Nephron progenitor cell (in vitro differentiated cells): ENCODE measurements around the gene CDK5RAP1.

Source experiments
- DNase-seq: peaks from one replicate; pipeline ENCODE4 v3.0.0; 2021
- H3K27ac Mint-ChIP-seq: 2 replicates; pipeline ENCODE4 v1.8.0; 2021; ENCODE audit warnings: mild to moderate bottlenecking, moderate library complexity, mixed read lengths
- H3K27me3 Mint-ChIP-seq: 2 replicates; pipeline ENCODE4 v1.8.0; 2021; ENCODE audit warnings: mild to moderate bottlenecking, low read depth, mixed read lengths; ENCODE audit not compliant: poor library complexity
- H3K36me3 Mint-ChIP-seq: 2 replicates; pipeline ENCODE4 v1.8.0; 2021; ENCODE audit warnings: low read depth, mixed read lengths
- H3K4me1 Mint-ChIP-seq: 2 replicates; pipeline ENCODE4 v1.8.0; 2021; ENCODE audit warnings: mixed read lengths
- H3K4me3 Mint-ChIP-seq: 2 replicates; pipeline ENCODE4 v1.8.0; 2021; ENCODE audit warnings: mild to moderate bottlenecking, moderate library complexity, mixed read lengths
- H3K9me3 Mint-ChIP-seq: 2 replicates; pipeline ENCODE4 v1.8.0; 2021; ENCODE audit warnings: mild to moderate bottlenecking, moderate library complexity, mixed read lengths
- TF ChIP-seq, protein P1 (sequence below): fragments of 200-600 bp; sonication (generic); IDR thresholded peaks from 2 replicates; pipeline ENCODE4 v1.5.0; 2021; ENCODE audit warnings: antibody characterized with exemption

CDK5RAP1 gene

DNA sequence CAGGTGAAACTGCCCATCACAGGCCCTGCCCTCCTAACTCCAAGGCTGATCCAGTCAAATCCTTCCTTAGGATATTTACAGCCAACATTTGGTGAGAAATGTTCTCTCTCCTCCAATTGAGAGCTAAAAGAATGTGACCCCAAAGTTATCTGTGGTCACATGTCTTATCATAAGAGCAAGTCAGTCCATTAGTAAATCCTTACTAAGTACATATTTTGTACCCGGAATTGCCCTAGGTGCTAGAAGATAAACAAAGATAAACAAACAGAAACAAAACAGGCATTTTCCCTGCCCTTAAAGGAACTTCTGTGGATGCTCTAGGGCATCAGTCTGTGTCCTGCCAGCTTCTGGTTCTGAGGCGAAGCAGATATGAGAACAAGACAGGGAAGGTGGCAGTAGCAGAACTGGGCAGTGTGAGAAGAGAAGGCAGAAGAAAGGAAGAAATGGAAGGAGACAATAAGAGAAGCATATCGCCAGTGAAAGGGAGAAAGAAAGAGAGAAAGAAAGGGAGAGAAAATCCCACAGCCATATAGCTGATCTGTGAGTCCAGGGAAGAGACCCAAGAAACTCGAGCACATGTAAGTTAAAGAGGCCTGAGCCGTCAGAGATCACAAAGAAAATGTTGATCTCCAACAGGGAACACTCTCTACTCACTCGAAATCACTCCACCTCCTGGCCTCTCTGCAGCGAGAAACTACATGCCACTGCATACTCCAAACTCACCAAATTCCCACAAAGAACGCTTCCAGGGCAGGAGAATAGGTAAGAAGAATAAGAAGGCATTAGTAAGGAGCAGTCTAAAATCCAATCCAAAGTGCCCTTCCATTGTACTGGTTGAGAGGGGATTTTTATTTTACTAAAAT, 41.7 kb downstream of the CDK5RAP1 start:
- DNase-seq: no peak
- no peaks in the 10 kb centered on the region for H3K4me1 Mint-ChIP-seq
- peak overlapping the region; percentile 5 for H3K27ac Mint-ChIP-seq
- peaks cover 53% of the 10 kb centered on the region for H3K36me3 Mint-ChIP-seq
- H3K4me3 Mint-ChIP-seq: no peak overlapping the region
- TF ChIP-seq, protein P1, sequence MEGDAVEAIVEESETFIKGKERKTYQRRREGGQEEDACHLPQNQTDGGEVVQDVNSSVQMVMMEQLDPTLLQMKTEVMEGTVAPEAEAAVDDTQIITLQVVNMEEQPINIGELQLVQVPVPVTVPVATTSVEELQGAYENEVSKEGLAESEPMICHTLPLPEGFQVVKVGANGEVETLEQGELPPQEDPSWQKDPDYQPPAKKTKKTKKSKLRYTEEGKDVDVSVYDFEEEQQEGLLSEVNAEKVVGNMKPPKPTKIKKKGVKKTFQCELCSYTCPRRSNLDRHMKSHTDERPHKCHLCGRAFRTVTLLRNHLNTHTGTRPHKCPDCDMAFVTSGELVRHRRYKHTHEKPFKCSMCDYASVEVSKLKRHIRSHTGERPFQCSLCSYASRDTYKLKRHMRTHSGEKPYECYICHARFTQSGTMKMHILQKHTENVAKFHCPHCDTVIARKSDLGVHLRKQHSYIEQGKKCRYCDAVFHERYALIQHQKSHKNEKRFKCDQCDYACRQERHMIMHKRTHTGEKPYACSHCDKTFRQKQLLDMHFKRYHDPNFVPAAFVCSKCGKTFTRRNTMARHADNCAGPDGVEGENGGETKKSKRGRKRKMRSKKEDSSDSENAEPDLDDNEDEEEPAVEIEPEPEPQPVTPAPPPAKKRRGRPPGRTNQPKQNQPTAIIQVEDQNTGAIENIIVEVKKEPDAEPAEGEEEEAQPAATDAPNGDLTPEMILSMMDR: no peak
- no peaks in the 10 kb centered on the region for H3K9me3 Mint-ChIP-seq
- H3K27me3 Mint-ChIP-seq: no peaks in the 10 kb centered on the region

DNA sequence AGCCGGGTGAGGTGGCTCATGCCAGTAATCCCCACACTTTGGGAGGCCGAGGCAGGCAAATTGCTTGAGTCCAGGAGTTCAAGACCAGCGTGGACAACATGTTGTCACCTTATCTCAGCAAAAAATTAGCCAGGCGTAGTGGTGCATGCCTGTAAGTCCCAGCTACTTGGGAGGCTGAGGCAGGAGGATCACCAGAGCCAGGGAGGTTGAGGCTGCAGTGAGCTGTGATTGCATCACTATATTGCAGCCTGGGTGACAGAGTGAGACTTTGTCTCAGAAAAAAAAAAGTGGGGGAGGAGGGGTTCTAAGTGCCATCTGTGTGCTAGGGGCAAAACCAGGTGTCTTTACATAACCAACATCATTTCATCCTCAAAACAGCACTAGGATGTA, 48.3 kb downstream of the CDK5RAP1 start:
- Mint-ChIP-seq H3K36me3 (peaks cover 26% of the 10 kb centered on the region), H3K4me3 (no peak overlapping the region), H3K27ac (no peak overlapping the region), H3K9me3 (no peaks in the 10 kb centered on the region), H3K27me3 (no peaks in the 10 kb centered on the region), H3K4me1 (no peaks in the 10 kb centered on the region)
- TF ChIP-seq, protein P1: no peak
- no peak for DNase-seq

DNA sequence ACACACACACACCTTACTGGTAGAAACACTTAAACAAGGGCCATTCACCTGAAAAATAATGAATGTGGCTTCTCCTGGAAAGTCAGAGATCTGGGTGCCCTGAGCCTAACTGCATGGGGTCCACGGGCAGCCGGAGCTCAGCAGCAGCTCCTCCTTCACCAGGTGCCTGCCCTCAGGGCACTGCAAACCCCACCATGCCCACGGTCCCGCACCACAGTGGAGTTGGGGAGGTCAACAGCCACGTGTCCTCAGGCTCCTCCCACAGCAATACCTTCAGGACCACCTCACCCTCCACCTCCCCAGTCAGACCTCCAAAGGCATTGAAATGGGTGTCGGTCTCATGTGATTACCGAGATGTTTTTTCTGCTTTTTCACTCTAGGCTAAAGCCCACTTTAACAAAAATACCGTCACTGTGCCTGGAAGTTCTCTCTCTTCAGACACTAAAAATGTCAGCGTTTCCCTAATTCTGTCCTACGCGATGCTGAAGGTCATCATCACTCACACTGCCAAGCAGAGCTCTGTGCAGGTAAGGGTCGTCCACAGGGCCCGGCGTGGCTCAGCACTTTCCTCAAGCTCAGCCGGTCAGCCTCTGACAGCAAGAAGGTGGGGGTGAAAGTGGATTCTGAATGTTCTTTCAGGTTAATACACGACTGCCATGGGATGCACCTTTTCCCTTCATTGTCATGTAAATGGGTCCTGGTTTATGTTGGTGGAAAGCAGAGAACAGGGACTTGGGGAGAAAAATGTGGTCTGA, 48.9 kb downstream of the CDK5RAP1 start:
- Mint-ChIP-seq H3K9me3 (no peaks in the 10 kb centered on the region), H3K36me3 (peaks cover 26% of the 10 kb centered on the region), H3K27me3 (no peaks in the 10 kb centered on the region), H3K4me1 (no peaks in the 10 kb centered on the region), H3K27ac (peak overlapping the region; percentile 78), H3K4me3 (no peak overlapping the region)
- no peak for DNase-seq
- TF ChIP-seq, protein P1: no peak

DNA sequence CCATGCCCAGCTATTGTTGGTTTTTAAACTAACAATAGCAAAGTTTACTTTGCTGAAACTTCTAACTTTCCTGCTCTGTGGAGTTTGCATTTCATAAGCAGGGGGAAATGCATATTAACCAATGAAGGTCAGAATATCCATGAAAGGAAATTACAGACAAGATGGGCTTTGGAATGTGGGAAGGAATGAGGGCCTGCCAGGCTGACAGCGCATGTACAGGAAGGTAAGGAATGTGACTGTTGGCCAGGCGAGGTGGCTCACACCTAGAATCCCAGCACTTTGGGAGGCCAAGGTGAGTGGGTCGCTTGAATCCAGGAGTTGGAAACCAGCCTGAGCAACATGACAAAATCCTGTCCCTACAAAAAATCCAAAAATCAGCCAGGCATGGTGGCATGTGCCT, 49.6 kb downstream of the CDK5RAP1 start:
- TF ChIP-seq, protein P1: no peak
- H3K27ac Mint-ChIP-seq: no peak overlapping the region
- DNase-seq: no peak
- H3K4me1 Mint-ChIP-seq: no peaks in the 10 kb centered on the region
- H3K4me3 Mint-ChIP-seq: no peak overlapping the region
- no peaks in the 10 kb centered on the region for H3K9me3 Mint-ChIP-seq
- H3K36me3 Mint-ChIP-seq: peaks cover 26% of the 10 kb centered on the region
- no peaks in the 10 kb centered on the region for H3K27me3 Mint-ChIP-seq

DNA sequence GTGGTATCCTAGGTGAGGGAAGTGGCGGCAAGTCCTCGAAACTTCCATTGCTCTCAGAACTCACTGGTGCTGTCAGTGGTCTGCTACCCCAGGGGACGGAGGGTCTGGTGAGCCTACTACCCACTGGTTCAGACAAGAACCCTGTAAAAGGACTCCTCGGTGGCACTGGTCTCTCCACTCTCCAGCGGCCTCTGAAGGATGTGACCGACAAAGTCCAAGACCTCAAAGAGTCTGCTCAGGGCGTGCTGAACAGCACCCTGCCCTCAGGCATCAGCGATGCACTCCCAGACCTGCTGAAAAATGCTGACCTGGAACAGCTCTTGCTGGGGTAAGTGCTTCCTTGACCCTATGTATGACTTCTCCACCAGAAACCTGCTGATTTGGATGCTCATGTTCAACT, 51.8 kb downstream of the CDK5RAP1 start:
- peaks cover 8% of the 10 kb centered on the region for H3K4me1 Mint-ChIP-seq
- H3K9me3 Mint-ChIP-seq: no peaks in the 10 kb centered on the region
- H3K27me3 Mint-ChIP-seq: no peaks in the 10 kb centered on the region
- H3K36me3 Mint-ChIP-seq: peaks cover 20% of the 10 kb centered on the region
- no peak overlapping the region for H3K27ac Mint-ChIP-seq
- TF ChIP-seq, protein P1: no peak
- H3K4me3 Mint-ChIP-seq: no peak overlapping the region
- DNase-seq: no peak
